GM12891 (cell line): ENCODE results near the gene KDM2B. TPM values are rescaled to one million over a fixed set of nuclear protein-coding genes. Genes with fewer than 3 reads are reported as not detected.

Experiments used
- DNase-seq: peaks from one replicate; pipeline ENCODE4 v3.0.0; 2011; ENCODE audit warnings: low spot score; ENCODE audit not compliant: insufficient read length
- FAIRE-seq: peaks from 2 replicates; lab custom pipeline; 2011; peaks lifted over from hg19 to GRCh38; lab: Jason Lieb, UNC
- PAX5 ChIP-seq: IDR thresholded peaks from 2 replicates; pipeline ENCODE4 v1.6.1; 2011; ENCODE audit warnings: low read length, moderate library complexity, mild to moderate bottlenecking; ENCODE audit not compliant: insufficient read depth, severe bottlenecking
- POLR2A ChIP-seq: IDR thresholded peaks from 2 replicates; pipeline ENCODE4 v1.6.1; 2011; ENCODE audit warnings: low read depth, low read length, control low read depth
- POLR2AphosphoS5 ChIP-seq: IDR thresholded peaks from 2 replicates; pipeline ENCODE4 v1.6.1; 2011; ENCODE audit warnings: low read depth, low read length, control low read depth
- POU2F2 ChIP-seq: IDR thresholded peaks from 2 replicates; pipeline ENCODE4 v1.6.1; 2011; ENCODE audit warnings: low read depth, mild to moderate bottlenecking, control low read depth, low read length, moderate library complexity
- SPI1 ChIP-seq: IDR thresholded peaks from 2 replicates; pipeline ENCODE4 v1.6.1; 2011; ENCODE audit warnings: low read depth, low read length, control low read depth
- TAF1 ChIP-seq: IDR thresholded peaks from 2 replicates; pipeline ENCODE4 v1.6.1; 2011; ENCODE audit warnings: low read depth, low read length, control low read depth
- polyA plus RNA-seq: library from polyadenylated mRNA; unstranded; fragments of >200 nt; gene quantifications from one replicate; pipeline ENCODE4 v1.2.1, GENCODE V29; 2012; ENCODE audit warnings: low read depth, missing spikeins, inconsistent platforms; ENCODE audit not compliant: missing spikeins

KDM2B gene
- polyA plus RNA-seq = 68.9 TPM

- DNase-seq (no peak), FAIRE-seq (peak; percentile 69)
- TF ChIP-seq PAX5 (no peak), TAF1 (no peak), POLR2A (no peak), POU2F2 (no peak), POLR2AphosphoS5 (no peak)
Measured at GRCh38 chr12:121580959-121581685, at the start of gene KDM2B. Gene KDM2B, minus strand, starts transcription at chr12:121581023. Its CDS starts 112 bp downstream, at chr12:121580911.

DNA sequence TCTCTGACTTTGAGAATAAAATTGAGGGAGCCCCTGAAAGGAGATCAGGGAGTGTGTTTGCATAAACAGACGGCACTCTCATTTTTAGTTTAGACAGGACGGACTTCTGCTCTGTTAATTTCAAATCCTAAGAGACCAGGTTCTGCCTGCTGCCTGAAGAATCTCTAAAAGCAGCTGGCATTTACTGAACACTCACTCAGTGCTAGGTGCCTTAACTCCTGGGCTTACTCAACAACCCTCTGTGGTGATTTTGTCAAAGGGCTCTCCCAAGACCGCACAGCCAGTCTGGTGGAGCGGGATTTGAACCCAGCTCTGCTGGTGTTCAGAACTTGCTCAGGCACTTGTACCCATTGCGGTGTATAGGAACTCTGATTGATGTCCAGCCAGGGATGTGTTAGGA is 47.7 kb upstream of the KDM2B start:
- TF ChIP-seq PAX5 (no peak), POLR2A (no peak)
- FAIRE-seq = no peak

DNA sequence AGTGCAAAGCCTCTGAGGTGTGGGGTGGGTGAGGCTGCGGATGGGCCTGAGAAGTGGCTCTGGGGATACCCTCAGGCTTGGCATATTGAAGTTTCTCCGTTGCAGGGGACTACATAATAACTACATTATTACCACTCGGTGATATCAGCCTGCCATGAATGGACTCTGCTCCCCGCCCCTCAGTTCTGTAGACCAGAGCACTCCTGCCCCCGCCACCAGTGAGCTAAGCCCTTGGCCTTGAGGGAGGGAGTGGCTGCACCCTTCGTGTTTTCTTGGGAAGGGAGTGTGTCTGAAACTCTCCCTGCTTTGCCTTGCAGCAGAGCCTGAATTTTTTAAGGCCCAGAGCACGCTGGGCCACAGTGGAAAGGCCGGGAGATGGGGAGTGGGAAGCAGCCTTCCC is 47.2 kb upstream of the KDM2B start:
- TF ChIP-seq POLR2AphosphoS5 (no peak), SPI1 (no peak), TAF1 (no peak), POLR2A (no peak), PAX5 (no peak), POU2F2 (no peak)
- DNase-seq = no peak
- peak; percentile 47 for FAIRE-seq

More for the DNA sequence above, 47.7 kb upstream of the KDM2B start:
- DNase-seq = no peak

DNA sequence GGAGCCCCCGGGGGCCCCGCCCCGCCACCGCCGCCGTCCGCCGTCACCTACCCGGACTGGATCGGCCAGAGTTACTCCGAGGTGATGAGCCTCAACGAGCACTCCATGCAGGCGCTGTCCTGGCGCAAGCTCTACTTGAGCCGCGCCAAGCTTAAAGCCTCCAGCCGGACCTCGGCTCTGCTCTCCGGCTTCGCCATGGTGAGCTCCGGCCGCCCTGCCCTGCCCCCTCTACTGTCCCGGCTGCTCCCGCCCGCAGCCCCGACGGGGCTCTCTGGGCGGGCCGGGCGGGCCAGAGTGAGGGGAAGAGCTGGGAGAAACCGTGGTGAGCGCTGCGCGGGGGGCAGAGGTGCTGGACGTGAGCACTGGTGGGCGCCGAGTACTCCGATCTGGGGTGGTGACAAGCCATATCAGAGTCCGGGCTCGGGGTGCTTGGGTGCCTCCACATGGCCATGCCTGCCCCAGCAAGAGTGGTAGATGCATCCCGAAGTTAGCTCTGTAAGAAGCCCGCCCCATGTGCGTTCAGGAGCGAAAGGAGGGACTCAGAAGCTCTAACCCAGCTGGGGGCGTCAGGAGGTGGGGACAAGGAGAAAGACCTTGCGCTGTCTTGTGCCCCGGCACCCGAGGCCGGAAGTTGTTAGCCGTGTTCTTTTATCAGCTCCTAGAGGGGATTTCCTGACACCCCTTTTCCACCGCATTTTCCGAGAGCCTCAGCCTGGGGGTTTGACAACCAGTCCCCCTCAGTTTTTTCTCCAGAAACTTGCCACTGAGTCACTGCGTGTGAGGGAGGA is 46.2 kb upstream of the KDM2B start:
- TF ChIP-seq POU2F2 (0 out of 2 replicates have a peak, but pooled peaks have one; percentile 13), PAX5 (no peak), SPI1 (no peak), TAF1 (peak; percentile 47; the same call in 1 of the 2 replicates), POLR2AphosphoS5 (no peak), POLR2A (peak; percentile 76)
- FAIRE-seq (no peak), DNase-seq (no peak)

DNA sequence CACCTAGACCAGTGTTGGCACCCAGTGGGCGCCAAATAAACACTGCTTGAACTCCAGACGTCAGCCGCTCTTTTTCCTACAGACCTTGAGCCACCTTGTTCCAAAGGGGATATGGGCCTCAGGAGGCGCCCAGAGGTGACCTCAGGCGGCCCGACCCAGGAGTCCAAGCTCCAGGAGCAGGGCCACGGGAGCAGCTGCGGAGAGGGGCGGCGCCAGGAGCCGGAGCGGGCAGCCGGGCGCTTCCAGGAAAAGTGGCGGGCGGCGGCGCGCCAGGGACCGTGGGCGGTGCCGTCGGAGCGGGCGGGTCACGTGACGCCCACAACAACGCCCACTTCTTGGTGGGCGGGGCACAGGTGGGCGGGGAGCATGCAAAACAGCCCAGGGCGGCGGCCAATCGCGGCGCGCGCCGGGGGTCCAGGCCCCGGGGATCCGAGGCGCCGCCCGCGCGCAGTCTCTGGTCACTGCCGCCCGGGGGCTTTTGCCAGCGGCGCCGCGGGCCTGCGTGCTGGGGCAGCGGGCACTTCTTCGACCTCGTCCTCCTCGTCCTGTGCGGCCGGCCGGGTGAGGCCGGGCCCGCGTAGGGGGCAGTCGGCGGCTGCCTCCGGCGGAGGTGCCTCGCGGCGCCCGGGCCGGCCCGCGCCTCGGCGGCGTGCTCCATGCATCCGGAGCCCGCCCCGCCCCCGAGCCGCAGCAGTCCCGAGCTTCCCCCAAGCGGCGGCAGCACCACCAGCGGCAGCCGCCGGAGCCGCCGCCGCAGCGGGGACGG is 45.4 kb upstream of the KDM2B start, which contains the start of gene ORAI1:
Gene ORAI1, plus strand, starts transcription at position 444 of the 766 bp plus-strand sequence.
- peak; percentile 30; the same call in 1 of the 2 replicates for TF ChIP-seq TAF1
- no peak for TF ChIP-seq PAX5
- TF ChIP-seq SPI1 = no peak
- TF ChIP-seq POU2F2 = no peak; the same call in 1 of the 2 replicates
- TF ChIP-seq POLR2A = peak; percentile 59
- TF ChIP-seq POLR2AphosphoS5 = peak; percentile 75
- DNase-seq = peak; percentile 86
- FAIRE-seq = peak; percentile 93

GRCh38 chr12:121620333-121620891 is 39.6 kb upstream of the KDM2B start:
- no peak for FAIRE-seq
- DNase-seq = no peak

DNA sequence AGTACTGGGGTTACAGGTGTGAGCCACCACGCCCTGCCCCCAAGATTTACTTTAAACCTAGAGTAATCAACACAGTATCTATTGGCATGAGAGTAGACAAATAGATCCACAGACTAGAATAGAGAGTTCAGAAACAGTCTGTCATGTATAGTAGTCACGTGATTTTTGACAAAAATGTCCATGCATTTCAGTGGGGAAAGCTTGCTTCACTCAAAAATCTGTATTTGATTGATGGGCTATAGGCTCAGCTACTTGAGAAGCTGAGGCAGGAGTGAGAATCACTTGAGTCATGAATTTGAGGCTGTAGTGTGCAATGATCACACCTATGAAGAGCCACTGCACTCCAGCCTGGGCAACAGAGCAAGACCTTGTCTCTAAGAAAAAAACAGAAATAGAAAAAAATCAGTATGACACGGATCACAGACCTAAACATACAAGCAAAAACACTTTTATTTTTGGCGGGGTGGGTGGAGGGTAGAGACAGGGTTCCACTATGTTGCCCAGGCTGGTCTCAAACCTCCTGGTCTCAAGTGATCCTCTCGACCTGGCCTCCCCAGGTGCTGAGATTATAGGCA is 37.9 kb upstream of the KDM2B start:
- DNase-seq (no peak), FAIRE-seq (no peak)
- TF ChIP-seq POLR2A (no peak), POU2F2 (no peak), POLR2AphosphoS5 (no peak), TAF1 (no peak), SPI1 (no peak), PAX5 (no peak)

More at GRCh38 chr12:121620333-121620891, 39.6 kb upstream of the KDM2B start:
- TF ChIP-seq POLR2AphosphoS5 (no peak), POLR2A (no peak), PAX5 (no peak), TAF1 (no peak), SPI1 (no peak), POU2F2 (no peak)

GRCh38 chr12:121614872-121615467 is 34.1 kb upstream of the KDM2B start:
- FAIRE-seq (no peak), DNase-seq (no peak)
- no peak for TF ChIP-seq POU2F2
- no peak for TF ChIP-seq SPI1
- no peak for TF ChIP-seq POLR2A
- no peak for TF ChIP-seq PAX5
- TF ChIP-seq POLR2AphosphoS5 = no peak
- TF ChIP-seq TAF1 = no peak
